IPS-15b (cell line): Measurements from ENCODE around the gene OR13F1.
"Not testable (repeated sequence)": the region's sequence is repeated elsewhere in the genome, so short reads cannot be mapped to it uniquely, and the experiment has no call there.

ENCODE experiments used
- H3K27me3 ChIP-seq: one replicate; pipeline ENCODE4 v1.6.1; 2013; ENCODE audit warnings: low read length; ENCODE audit not compliant: control insufficient read depth, insufficient read depth
- H3K36me3 ChIP-seq: one replicate; pipeline ENCODE4 v1.6.1; 2013; ENCODE audit warnings: low read length; ENCODE audit not compliant: control insufficient read depth, insufficient read depth
- H3K4me1 ChIP-seq: one replicate; pipeline ENCODE4 v1.6.1; 2013; ENCODE audit warnings: mild to moderate bottlenecking, low read length; ENCODE audit not compliant: control insufficient read depth, insufficient read depth
- H3K4me3 ChIP-seq: one replicate; pipeline ENCODE4 v1.5.1; 2013; ENCODE audit warnings: low read depth, low read length
- H3K9ac ChIP-seq: one replicate; pipeline ENCODE4 v1.6.1; 2013; ENCODE audit warnings: low read depth, mild to moderate bottlenecking, low read length
- H3K9me3 ChIP-seq: one replicate; pipeline ENCODE4 v1.6.1; 2013; ENCODE audit warnings: mild to moderate bottlenecking, low read length; ENCODE audit not compliant: control insufficient read depth, insufficient read depth

OR13F1 gene, protein sequence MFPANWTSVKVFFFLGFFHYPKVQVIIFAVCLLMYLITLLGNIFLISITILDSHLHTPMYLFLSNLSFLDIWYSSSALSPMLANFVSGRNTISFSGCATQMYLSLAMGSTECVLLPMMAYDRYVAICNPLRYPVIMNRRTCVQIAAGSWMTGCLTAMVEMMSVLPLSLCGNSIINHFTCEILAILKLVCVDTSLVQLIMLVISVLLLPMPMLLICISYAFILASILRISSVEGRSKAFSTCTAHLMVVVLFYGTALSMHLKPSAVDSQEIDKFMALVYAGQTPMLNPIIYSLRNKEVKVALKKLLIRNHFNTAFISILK

DNA sequence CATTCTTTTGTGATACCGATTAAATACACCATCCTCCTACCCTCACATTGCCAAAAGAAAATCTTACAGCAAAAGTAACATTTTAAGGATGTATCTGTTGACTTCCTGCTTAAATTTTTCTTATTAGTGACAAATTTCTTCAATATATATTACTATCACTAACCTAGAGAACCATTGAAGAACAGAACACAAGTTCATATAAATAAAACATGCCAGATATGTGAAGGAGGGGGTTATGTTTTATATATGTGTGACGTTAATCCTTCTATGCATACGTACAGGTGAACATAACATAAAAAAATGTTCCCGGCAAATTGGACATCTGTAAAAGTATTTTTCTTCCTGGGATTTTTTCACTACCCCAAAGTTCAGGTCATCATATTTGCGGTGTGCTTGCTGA lies at the start of gene OR13F1:
OR13F1 (plus strand) TSS at position 301 of the 400 bp plus-strand sequence; CDS start at position 301, 0 bp downstream.
- H3K27me3 ChIP-seq = no peaks in the 10 kb centered on the region
- no peak within 1 kb of the TSS for H3K9ac ChIP-seq
- H3K4me3 ChIP-seq = no peak within 1 kb of the TSS

DNA sequence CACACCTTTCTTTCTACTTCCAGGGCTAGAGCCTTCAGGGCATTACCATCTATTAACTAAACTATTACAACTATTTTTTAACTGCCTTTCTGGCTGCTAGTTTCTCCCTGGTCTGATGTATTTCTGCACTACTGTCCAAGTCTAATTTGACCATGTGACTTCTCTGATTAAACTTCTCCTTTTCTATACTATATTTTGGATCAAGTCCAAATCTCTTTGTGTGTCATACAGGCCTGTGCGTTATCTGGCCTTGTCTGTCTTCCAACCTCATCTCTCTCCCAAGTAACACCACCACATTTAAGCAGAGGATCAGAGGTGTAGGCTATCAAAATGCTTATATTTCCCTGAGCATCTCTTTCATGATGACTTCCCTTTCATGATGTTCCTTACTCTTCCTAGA lies 47.2 kb upstream of the OR13F1 start:
- Histone ChIP-seq H3K4me1 (no peaks in the 10 kb centered on the region), H3K9ac (no peak overlapping the region)

More for the DNA sequence above, at the start of gene OR13F1:
- H3K9me3 ChIP-seq = no peaks in the 10 kb centered on the region
- no peaks in the 10 kb centered on the region for H3K36me3 ChIP-seq
- H3K4me1 ChIP-seq = no peaks in the 10 kb centered on the region

DNA sequence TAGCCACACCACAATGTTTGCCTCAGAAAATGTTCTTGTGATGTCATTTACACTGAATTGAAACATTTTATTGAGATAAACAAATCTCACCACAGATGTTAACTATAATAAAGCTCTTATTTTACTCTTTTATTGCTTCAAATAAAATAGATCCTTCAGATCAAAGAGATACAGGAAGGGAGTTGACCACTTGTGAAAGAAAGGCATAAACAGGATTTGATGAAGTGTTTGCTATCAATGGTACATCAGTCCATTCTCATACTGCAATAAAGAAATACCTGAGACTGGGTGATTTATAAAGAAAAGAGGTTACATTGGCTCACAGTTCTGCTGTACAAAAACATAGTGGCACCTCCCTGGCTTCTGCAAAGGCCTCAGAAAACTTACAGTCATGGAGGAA lies 40.2 kb upstream of the OR13F1 start:
- Histone ChIP-seq H3K9ac (no peak overlapping the region), H3K4me3 (no peak overlapping the region), H3K27me3 (no peaks in the 10 kb centered on the region), H3K9me3 (no peaks in the 10 kb centered on the region), H3K36me3 (no peaks in the 10 kb centered on the region), H3K4me1 (no peaks in the 10 kb centered on the region)

More for the DNA sequence above, 47.2 kb upstream of the OR13F1 start:
- H3K36me3 ChIP-seq = no peaks in the 10 kb centered on the region
- H3K27me3 ChIP-seq = no peaks in the 10 kb centered on the region
- no peaks in the 10 kb centered on the region for H3K9me3 ChIP-seq
- H3K4me3 ChIP-seq = no peak overlapping the region

DNA sequence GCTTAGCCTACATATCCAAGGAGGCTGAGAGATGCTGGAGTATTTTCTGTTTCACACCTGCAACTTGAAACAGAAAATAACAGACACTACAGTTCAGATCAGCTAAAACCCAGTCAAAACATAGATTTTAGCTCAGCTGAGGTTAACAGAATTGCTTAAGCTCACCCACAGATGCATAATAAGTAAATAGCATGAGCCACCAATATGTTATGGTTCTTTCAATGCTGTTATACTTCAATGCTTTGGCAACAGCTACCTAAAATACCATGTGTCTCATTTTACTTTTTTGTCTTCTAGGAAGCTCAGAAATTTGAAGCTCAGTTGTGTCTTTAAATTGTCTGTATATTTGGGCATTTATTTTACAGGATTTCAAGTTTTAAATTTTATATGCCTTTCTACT lies 35.8 kb upstream of the OR13F1 start:
- Histone ChIP-seq H3K36me3 (no peaks in the 10 kb centered on the region), H3K4me1 (no peaks in the 10 kb centered on the region), H3K4me3 (no peak overlapping the region), H3K9me3 (no peaks in the 10 kb centered on the region), H3K9ac (no peak overlapping the region), H3K27me3 (no peaks in the 10 kb centered on the region)

DNA sequence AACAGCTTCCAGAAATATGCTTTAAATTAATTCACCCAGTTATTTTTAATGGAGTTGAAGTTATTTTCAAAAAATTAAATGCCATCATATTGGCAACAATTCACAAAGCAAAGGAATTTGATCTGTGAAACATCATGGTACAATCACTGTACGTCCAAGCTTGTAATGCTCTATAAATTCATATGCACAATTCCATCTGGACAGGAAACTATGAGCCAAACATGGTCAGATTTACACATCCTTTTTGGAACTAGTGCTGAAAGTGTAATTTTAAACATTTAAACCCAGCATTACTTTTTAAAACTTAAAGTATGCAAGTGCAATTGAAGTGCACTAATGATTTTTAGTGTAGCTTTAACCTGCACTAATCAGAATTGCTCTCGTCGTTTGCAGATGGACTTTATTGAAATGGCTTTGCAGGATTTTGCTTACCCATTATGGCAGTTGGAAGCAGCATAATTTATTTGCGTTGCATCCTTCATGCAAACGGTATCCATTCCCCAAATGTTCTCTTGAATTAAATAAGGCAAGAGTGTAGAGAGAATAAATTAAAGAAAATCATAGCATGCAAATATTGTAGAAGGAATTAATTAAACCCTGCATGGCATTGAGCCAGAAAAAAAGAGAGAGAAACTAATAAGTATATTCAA lies 21.0 kb upstream of the OR13F1 start:
- Histone ChIP-seq H3K27me3 (no peaks in the 10 kb centered on the region), H3K4me3 (no peak overlapping the region), H3K4me1 (no peaks in the 10 kb centered on the region), H3K9me3 (no peaks in the 10 kb centered on the region), H3K36me3 (no peaks in the 10 kb centered on the region), H3K9ac (no peak overlapping the region)

DNA sequence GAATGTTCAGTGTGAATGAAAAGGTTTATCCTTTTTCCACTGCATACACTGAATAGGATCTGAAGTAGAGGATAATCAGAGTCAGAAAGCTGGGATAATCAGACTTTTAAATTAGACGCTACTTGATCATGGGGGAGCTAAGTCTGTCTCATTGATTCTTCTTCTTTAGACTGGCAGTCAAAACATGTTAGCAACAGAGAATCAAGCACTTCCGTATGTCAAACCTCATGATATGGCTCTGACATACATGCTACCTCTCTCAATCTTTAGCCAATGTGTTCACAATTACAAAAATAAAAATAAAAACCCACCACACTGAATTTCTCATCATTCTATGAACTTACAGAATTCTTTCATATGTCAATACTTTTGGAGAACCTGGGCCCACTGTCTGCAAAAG lies 19.0 kb upstream of the OR13F1 start:
- Histone ChIP-seq H3K36me3 (no peaks in the 10 kb centered on the region), H3K9ac (no peak overlapping the region), H3K9me3 (no peaks in the 10 kb centered on the region), H3K27me3 (no peaks in the 10 kb centered on the region), H3K4me3 (no peak overlapping the region), H3K4me1 (no peaks in the 10 kb centered on the region)

DNA sequence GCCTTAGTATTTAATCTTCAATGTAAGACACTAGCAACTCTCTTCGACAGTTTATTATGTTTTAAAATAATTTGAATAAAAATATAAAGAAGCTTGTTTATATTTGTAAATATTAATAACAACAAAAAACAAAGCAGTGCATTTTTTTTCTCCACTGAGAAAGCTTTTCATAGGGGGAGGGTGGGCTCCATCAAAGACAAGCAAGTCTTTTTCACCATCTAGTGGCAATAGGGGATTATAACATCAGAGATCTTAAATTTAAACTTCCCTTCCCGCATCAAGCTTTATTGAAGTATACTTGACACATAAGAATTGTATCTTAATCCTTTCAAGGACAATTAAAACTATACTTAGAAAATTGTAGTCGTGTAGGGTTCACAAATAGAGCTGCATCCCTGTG lies 9.3 kb upstream of the OR13F1 start:
- no peaks in the 10 kb centered on the region for H3K36me3 ChIP-seq
- H3K4me1 ChIP-seq = no peaks in the 10 kb centered on the region
- H3K9me3 ChIP-seq = no peaks in the 10 kb centered on the region
- no peak overlapping the region for H3K4me3 ChIP-seq
- no peaks in the 10 kb centered on the region for H3K27me3 ChIP-seq
- H3K9ac ChIP-seq = no peak overlapping the region

DNA sequence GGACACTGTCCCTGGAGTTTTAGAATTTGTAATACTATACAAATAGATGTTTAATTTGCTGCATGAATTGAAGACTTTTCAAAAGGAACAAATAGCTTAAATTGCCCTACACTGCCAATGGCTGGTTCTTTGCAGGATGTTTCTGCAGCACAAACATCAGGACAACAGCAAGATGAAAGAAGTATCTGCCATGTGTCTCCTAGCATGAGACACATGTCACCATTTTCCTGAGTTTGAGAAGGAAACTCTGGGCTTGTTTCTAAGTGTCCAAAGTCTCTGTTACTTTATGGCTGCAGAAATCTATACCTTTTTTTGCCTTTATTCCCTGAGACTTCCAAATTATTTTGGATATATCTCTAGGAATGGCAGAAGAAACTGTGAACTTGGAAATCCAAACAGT lies 623 bp upstream of the OR13F1 start:
- H3K27me3 ChIP-seq = no peaks in the 10 kb centered on the region

DNA sequence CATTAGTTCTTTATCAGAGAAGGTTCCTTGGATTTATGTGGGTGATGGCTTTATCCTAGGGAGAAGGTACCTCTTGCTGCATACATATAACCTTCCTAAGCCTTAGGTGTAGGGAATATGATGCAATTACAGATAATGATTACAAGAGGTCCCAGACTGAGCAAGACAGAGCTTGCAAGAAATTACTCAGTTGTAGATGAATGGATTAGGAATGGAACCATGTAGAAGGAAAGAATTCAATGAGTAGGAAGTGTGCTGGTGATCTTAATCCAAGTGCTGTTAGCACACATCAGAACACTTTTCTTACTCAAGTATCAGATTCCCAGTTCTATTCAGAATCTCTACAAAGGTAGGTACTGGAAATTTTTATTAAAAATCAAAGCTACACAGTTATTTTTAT lies 2.5 kb downstream of the OR13F1 start:
- Histone ChIP-seq H3K4me3 (no peak overlapping the region), H3K9me3 (no peaks in the 10 kb centered on the region), H3K9ac (no peak overlapping the region), H3K27me3 (no peaks in the 10 kb centered on the region), H3K36me3 (no peaks in the 10 kb centered on the region), H3K4me1 (no peaks in the 10 kb centered on the region)

More for the DNA sequence above, 623 bp upstream of the OR13F1 start:
- H3K4me3 ChIP-seq = no peak overlapping the region
- no peak overlapping the region for H3K9ac ChIP-seq
- no peaks in the 10 kb centered on the region for H3K4me1 ChIP-seq
- H3K9me3 ChIP-seq = no peaks in the 10 kb centered on the region
- H3K36me3 ChIP-seq = no peaks in the 10 kb centered on the region

DNA sequence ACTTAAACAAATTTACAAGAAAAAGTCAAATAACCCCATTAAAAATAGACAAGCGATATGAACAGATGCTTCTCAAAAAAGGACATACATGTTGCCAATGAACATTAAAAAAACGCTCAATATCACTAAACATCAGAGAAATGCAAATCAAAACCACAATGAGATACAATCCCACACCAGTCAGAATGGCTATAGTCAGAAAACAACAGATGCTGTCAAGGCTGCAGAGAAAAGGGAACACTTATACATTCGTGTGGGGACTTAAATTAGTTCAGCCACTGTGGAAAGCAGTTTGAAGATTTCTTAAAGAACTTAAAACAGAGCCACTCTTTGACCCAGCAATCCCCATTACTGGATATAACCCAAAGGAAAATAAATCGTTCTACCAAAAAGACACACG lies 10.8 kb downstream of the OR13F1 start:
- no peaks in the 10 kb centered on the region for H3K27me3 ChIP-seq
- H3K4me1 ChIP-seq = no peaks in the 10 kb centered on the region
- no peak overlapping the region for H3K9ac ChIP-seq
- no peaks in the 10 kb centered on the region for H3K36me3 ChIP-seq
- no peaks in the 10 kb centered on the region for H3K9me3 ChIP-seq
- no peak overlapping the region for H3K4me3 ChIP-seq

DNA sequence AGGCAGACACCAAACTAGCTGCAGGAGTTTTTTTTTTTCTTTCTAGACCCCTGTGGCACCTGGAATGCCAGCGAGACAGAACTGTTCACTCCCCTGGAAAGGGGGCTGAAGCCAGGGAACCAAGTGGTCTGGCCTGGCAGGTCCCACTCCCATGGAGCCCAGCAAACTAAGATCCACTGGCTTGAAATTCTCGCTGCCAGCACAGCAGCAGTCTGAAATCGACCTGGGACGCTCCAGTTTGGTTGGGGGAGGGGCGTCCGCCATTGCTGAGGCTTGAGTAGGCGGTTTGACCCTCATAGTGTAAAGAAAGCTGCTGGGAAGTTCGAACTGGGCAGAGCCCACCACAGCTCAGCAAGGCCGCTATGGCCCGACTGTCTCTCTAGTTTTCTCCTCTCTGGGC lies 16.2 kb downstream of the OR13F1 start:
- not testable (repeated sequence) for H3K27me3 ChIP-seq, H3K4me1 ChIP-seq, H3K9ac ChIP-seq, H3K36me3 ChIP-seq, H3K9me3 ChIP-seq, H3K4me3 ChIP-seq

DNA sequence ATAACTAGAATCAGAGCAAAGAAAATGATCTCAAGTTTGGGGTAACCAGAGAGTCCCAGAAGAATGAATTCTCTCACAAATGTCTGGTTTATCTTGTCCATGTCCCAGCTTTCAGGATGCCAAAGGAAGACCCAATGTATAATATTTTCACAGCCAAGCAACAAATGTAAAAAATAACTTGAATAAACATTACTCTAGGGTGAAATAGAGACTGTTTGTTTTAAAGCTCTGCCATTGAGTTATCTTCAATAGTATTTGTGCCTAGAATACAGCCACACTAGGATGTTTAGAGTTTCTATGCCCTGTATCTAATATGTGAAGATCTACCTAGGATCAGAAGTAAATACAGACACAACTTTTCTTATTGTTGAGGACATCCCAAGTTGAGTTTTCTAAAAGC lies 23.0 kb downstream of the OR13F1 start, which contains the start of gene OR13C4:
OR13C4 (minus strand) TSS at position 101 of the 400 bp plus-strand sequence; CDS start at position 101, 0 bp downstream.
- no peak within 1 kb of the TSS for H3K9ac ChIP-seq

More for the DNA sequence above, 23.0 kb downstream of the OR13F1 start, which contains the start of gene OR13C4:
- no peaks in the 10 kb centered on the region for H3K9me3 ChIP-seq
- H3K4me3 ChIP-seq = no peak within 1 kb of the TSS
- H3K4me1 ChIP-seq = no peaks in the 10 kb centered on the region
- H3K27me3 ChIP-seq = no peaks in the 10 kb centered on the region
- no peaks in the 10 kb centered on the region for H3K36me3 ChIP-seq
